Keratinocyte (primary cell): ENCODE measurements around the gene CSNK1G2. TPM values are rescaled to one million over a fixed set of nuclear protein-coding genes. Genes with fewer than 3 reads are reported as not detected.

Source experiments
- DNase-seq: peaks from one replicate; pipeline ENCODE4 v3.0.0-alpha.2; 2011; ENCODE audit warnings: low read depth, missing footprints, low spot score
- FAIRE-seq: peaks from 2 replicates; lab custom pipeline; 2011; peaks lifted over from hg19 to GRCh38; lab: Jason Lieb, UNC
- H2AFZ ChIP-seq: 2 replicates; pipeline ENCODE4 v1.6.0; 2012; ENCODE audit warnings: low read length, control low read depth, inconsistent platforms; ENCODE audit not compliant: control insufficient read depth
- H3K27ac ChIP-seq: 2 replicates; pipeline ENCODE4 v1.5.1; 2011; ENCODE audit warnings: low read length; ENCODE audit not compliant: control insufficient read depth, insufficient read depth
- H3K27me3 ChIP-seq: 3 replicates; pipeline ENCODE4 v1.6.0; 2011; ENCODE audit warnings: low read length; ENCODE audit not compliant: control insufficient read depth, insufficient read depth; ENCODE audit errors: extremely low read depth
- H3K36me3 ChIP-seq, 2 experiments: 2 replicates in 1 of 2; 3 replicates in 1 of 2; pipeline ENCODE4 v1.5.1; 2011; ENCODE audit warnings: low read length in 2 of 2, mild to moderate bottlenecking in 1 of 2; ENCODE audit not compliant: control insufficient read depth in 2 of 2, insufficient read depth in 2 of 2; ENCODE audit errors: extremely low read depth in 1 of 2
- H3K4me1 ChIP-seq: 3 replicates; pipeline ENCODE4 v1.5.1; 2011; ENCODE audit warnings: low read length; ENCODE audit not compliant: control insufficient read depth, insufficient read depth; ENCODE audit errors: extremely low read depth
- H3K4me2 ChIP-seq: 3 replicates; pipeline ENCODE4 v1.6.0; 2011; ENCODE audit warnings: low read depth, low read length; ENCODE audit not compliant: control insufficient read depth, insufficient read depth; ENCODE audit errors: extremely low read depth
- H3K4me3 ChIP-seq, 3 experiments: fragments of 200-600 bp in 1 of 3; sonication (generic) in 1 of 3; 2 replicates in 2 of 3; 3 replicates in 1 of 3; pipeline ENCODE4 v1.5.1; 2011 to 2016; ENCODE audit warnings: low read length in 3 of 3, mild to moderate bottlenecking in 3 of 3, control low read depth in 2 of 3, inconsistent platforms in 1 of 3, low read depth in 1 of 3, mixed read lengths in 1 of 3, mixed run types in 1 of 3, moderate library complexity in 1 of 3; ENCODE audit not compliant: control insufficient read depth in 2 of 3, insufficient read depth in 2 of 3; ENCODE audit errors: extremely low read depth in 1 of 3
- H3K79me2 ChIP-seq: 2 replicates; pipeline ENCODE4 v1.6.0; 2012; ENCODE audit warnings: low read length; ENCODE audit not compliant: control insufficient read depth, insufficient read depth
- H3K9ac ChIP-seq: 3 replicates; pipeline ENCODE4 v1.6.0; 2011; ENCODE audit warnings: low read length; ENCODE audit not compliant: control insufficient read depth, insufficient read depth; ENCODE audit errors: extremely low read depth
- H3K9me1 ChIP-seq: 3 replicates; pipeline ENCODE4 v1.6.0; 2011; ENCODE audit warnings: low read length; ENCODE audit not compliant: control insufficient read depth, insufficient read depth; ENCODE audit errors: extremely low read depth
- H3K9me3 ChIP-seq: 2 replicates; pipeline ENCODE4 v1.5.1; 2012; ENCODE audit warnings: low read depth, low read length; ENCODE audit not compliant: control insufficient read depth
- H4K20me1 ChIP-seq: 3 replicates; pipeline ENCODE4 v1.6.0; 2011; ENCODE audit warnings: low read length; ENCODE audit not compliant: control insufficient read depth, insufficient read depth; ENCODE audit errors: extremely low read depth
- EZH2 ChIP-seq: IDR thresholded peaks from one replicate; pipeline ENCODE4 v1.6.1; 2012; ENCODE audit warnings: inconsistent platforms, mild to moderate bottlenecking, low read length, moderate library complexity
- dilution Hi-C: fragments of 300-500 bp; cut with MboI; formaldehyde crosslinking; loops from one replicate; pipeline ENCODE4 v1.7.0; 2020; ENCODE audit warnings: low sequenced_read_pairs; ENCODE audit not compliant: extremely low pct_ligation_motif_present
- polyA plus RNA-seq, 5 experiments: library from polyadenylated mRNA; depleted of rRNA in 3 of 5; stranded (reverse) in 3 of 5; stranded (forward) in 1 of 5; unstranded in 1 of 5; fragments of >200 nt; gene quantifications; 1 replicate in 1 of 5; 2 replicates in 3 of 5; 3 replicates in 1 of 5; pipeline versions ENCODE4 v1.2.1 to v1.2.3, GENCODE V29; 2011 to 2012; ENCODE audit warnings: missing spikeins in 2 of 5, low read depth in 1 of 5, low replicate concordance in 1 of 5
- TF ChIP-seq, protein P1 (sequence below), 3 experiments: IDR thresholded peaks in 1 of 3; conservative IDR thresholded peaks in 1 of 3; optimal IDR thresholded peaks in 1 of 3; 2 replicates in 2 of 3; 3 replicates in 1 of 3; pipeline versions ENCODE3 to v1.5.1; 2011; ENCODE audit warnings: low read length in 3 of 3, mild to moderate bottlenecking in 3 of 3, moderate library complexity in 2 of 3, control low read depth in 1 of 3, inconsistent platforms in 1 of 3; ENCODE audit not compliant: insufficient read depth in 2 of 3; ENCODE audit errors: extremely low read depth in 1 of 3

CSNK1G2 gene
- polyA plus RNA-seq, 1 donor (not counting 4 experiments of a cell fraction or from before 2014, with no cell fraction given): 34.9 TPM

GRCh38 chr19:1970806-1971502, 30.0 kb downstream of the CSNK1G2 start:
- peaks cover 1 to 16% of the 10 kb centered on the region in 2 experiments for H3K36me3 ChIP-seq
- dilution Hi-C loops: no loop called here
- no peak overlapping the region for H3K9ac ChIP-seq
- no peak overlapping the region for H3K4me3 ChIP-seq
- no peak for TF ChIP-seq EZH2
- TF ChIP-seq, protein P1, sequence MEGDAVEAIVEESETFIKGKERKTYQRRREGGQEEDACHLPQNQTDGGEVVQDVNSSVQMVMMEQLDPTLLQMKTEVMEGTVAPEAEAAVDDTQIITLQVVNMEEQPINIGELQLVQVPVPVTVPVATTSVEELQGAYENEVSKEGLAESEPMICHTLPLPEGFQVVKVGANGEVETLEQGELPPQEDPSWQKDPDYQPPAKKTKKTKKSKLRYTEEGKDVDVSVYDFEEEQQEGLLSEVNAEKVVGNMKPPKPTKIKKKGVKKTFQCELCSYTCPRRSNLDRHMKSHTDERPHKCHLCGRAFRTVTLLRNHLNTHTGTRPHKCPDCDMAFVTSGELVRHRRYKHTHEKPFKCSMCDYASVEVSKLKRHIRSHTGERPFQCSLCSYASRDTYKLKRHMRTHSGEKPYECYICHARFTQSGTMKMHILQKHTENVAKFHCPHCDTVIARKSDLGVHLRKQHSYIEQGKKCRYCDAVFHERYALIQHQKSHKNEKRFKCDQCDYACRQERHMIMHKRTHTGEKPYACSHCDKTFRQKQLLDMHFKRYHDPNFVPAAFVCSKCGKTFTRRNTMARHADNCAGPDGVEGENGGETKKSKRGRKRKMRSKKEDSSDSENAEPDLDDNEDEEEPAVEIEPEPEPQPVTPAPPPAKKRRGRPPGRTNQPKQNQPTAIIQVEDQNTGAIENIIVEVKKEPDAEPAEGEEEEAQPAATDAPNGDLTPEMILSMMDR (optimal IDR thresholded peaks at IDR 0.05 in 1 of 3, IDR thresholded peaks at IDR 0.05 in 1 of 3, conservative IDR thresholded peaks at IDR 0.05 in 1 of 3; ENCODE audit: extremely low read depth in 1 of 3, insufficient read depth in 2 of 3, low read length in 3 of 3): no peak
- H4K20me1 ChIP-seq: peaks cover 10% of the 10 kb centered on the region
- no peak overlapping the region for H2AFZ ChIP-seq
- no peaks in the 10 kb centered on the region for H3K9me3 ChIP-seq
- H3K79me2 ChIP-seq: peaks cover 59% of the 10 kb centered on the region
- no peaks in the 10 kb centered on the region for H3K9me1 ChIP-seq
- H3K4me2 ChIP-seq: no peak overlapping the region
- no peaks in the 10 kb centered on the region for H3K27me3 ChIP-seq
- FAIRE-seq (no peak), DNase-seq (no peak)
- no peak overlapping the region for H3K27ac ChIP-seq
- H3K4me1 ChIP-seq: no peaks in the 10 kb centered on the region

DNA sequence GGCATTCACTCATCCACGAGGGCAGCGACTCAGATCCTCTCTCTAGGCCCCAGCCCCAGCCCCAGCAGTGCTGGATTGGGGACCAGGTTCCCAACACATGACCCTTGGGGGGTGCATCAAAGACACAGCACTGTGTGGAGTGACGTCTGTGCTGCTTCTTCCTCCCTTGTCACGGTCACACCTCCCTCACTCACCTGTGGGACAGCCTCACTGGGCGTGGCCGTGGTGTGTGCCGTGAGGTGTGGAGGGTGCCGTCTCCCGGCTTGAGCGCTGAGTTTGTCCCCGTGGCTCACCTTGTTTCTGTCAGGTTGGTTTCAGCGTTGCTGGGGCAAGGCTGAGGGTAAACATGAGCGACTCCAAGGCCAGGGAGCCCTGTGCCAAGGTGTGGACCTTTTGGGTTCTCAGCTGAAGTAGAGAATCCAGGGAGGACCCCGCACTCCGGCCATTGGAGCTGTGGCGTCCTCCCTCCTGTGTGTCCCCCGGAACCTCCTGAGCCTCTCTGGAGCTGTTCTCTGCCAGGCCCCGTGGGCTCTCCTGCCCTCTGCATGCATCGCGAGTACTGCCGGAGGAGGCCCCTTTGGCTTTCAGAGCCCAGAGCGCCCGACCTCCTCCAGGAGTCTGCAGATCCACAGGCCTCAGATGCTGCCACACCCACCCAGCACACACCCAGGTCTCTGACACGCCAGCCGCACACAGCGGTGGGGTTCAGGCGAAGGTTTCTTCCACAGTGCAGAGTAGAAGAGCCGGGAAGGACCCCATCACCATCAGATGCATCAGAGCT, 33.6 kb downstream of the CSNK1G2 start:
- Histone ChIP-seq H3K4me3 (no peak overlapping the region), H3K9me3 (no peaks in the 10 kb centered on the region), H3K79me2 (peaks cover 53% of the 10 kb centered on the region), H3K4me1 (no peaks in the 10 kb centered on the region), H3K36me3 (peaks cover 8 to 17% of the 10 kb centered on the region in 2 experiments), H3K27ac (no peak overlapping the region), H3K9me1 (no peaks in the 10 kb centered on the region), H3K9ac (no peak overlapping the region), H4K20me1 (peaks cover 14% of the 10 kb centered on the region), H3K27me3 (no peaks in the 10 kb centered on the region), H3K4me2 (no peak overlapping the region), H2AFZ (no peak overlapping the region)
- DNase-seq (no peak), FAIRE-seq (no peak)
- TF ChIP-seq EZH2: no peak
- TF ChIP-seq, protein P1 (optimal IDR thresholded peaks at IDR 0.05 in 1 of 3, IDR thresholded peaks at IDR 0.05 in 1 of 3, conservative IDR thresholded peaks at IDR 0.05 in 1 of 3; ENCODE audit: extremely low read depth in 1 of 3, insufficient read depth in 2 of 3, low read length in 3 of 3): no peak
- dilution Hi-C loops: no loop called here
